Suprapubic skin (tissue), 4 donors: Measurements from ENCODE around the gene BTBD1. TPM values are rescaled to one million over a fixed set of nuclear protein-coding genes. Genes with fewer than 3 reads are reported as not detected.

ENCODE experiments used
- DNase-seq, 2 donors: peaks; one replicate each; pipeline ENCODE4 v3.0.0-alpha.2; 2019; ENCODE audit warnings: low spot score in 2 of 2
- H3K27ac ChIP-seq: fragments of 200-600 bp; sonication (generic); one replicate; pipeline ENCODE4 v1.5.1; 2019
- H3K27me3 ChIP-seq: fragments of 200-600 bp; sonication (generic); one replicate; pipeline ENCODE4 v1.5.1; 2019
- H3K36me3 ChIP-seq: fragments of 200-600 bp; sonication (generic); one replicate; pipeline ENCODE4 v1.5.1; 2019
- H3K4me1 ChIP-seq: fragments of 200-600 bp; sonication (generic); one replicate; pipeline ENCODE4 v1.5.1; 2019
- H3K4me3 ChIP-seq: fragments of 200-600 bp; sonication (generic); one replicate; pipeline ENCODE4 v1.5.1; 2019; ENCODE audit warnings: mild to moderate bottlenecking
- H3K9me3 ChIP-seq: fragments of 200-600 bp; sonication (generic); one replicate; pipeline ENCODE4 v1.5.1; 2019
- EP300 ChIP-seq: sonication (generic); formaldehyde crosslinking; IDR thresholded peaks from one replicate; pipeline ENCODE4 v1.6.1; 2017; ENCODE audit warnings: antibody characterized with exemption
- POLR2A ChIP-seq, 2 donors: fragments of 450-650 bp; IDR thresholded peaks; one replicate each; pipeline ENCODE4 v1.6.1; 2017; ENCODE audit warnings: antibody characterized with exemption in 2 of 2, mild to moderate bottlenecking in 2 of 2, moderate library complexity in 2 of 2
- POLR2AphosphoS5 ChIP-seq, 3 donors: sonication (generic); formaldehyde crosslinking; IDR thresholded peaks; one replicate each; pipeline ENCODE4 v1.6.1; 2017; ENCODE audit warnings: antibody characterized with exemption in 3 of 3
- WGBS: methylation state at CpG from one replicate; pipeline ENCODE4 v1.1.5; 2018; 5-methylcytosine and 5-hydroxymethylcytosine counted together
- total RNA-seq, 4 donors: library from RNA; depleted of rRNA; stranded (reverse); fragments of >200 nt; gene quantifications; one replicate each; pipeline ENCODE4 v1.1.0, GENCODE V29; 2016
- TF ChIP-seq, protein P1 (sequence below), 2 donors: fragments of 200-600 bp in 1 of 2; fragments of 450-650 bp in 1 of 2; sonication (generic) in 1 of 2; IDR thresholded peaks; one replicate each; pipeline ENCODE4 v1.5.1; 2016 to 2019; ENCODE audit warnings: antibody characterized with exemption in 2 of 2, mild to moderate bottlenecking in 1 of 2, moderate library complexity in 1 of 2

BTBD1 gene
- total RNA-seq, 4 donors from 2014 or later, result 43.9 to 54.3 (median 50.0) TPM

- WGBS, result 83% methylated on average over 4 of the region's 4 CpGs
Measured at GRCh38 chr15:82968066-82968465, 99.0 kb downstream of the BTBD1 start.

GRCh38 chr15:82966671-82967071 lies 100.4 kb downstream of the BTBD1 start:
- Histone ChIP-seq H3K4me1 (no peaks in the 10 kb centered on the region), H3K27ac (no peak overlapping the region), H3K4me3 (no peak overlapping the region), H3K27me3 (no peaks in the 10 kb centered on the region), H3K36me3 (no peaks in the 10 kb centered on the region), H3K9me3 (no peaks in the 10 kb centered on the region)
- WGBS, result 75% methylated on average over 4 of the region's 4 CpGs
- DNase-seq, result no peak
- TF ChIP-seq, protein P1, sequence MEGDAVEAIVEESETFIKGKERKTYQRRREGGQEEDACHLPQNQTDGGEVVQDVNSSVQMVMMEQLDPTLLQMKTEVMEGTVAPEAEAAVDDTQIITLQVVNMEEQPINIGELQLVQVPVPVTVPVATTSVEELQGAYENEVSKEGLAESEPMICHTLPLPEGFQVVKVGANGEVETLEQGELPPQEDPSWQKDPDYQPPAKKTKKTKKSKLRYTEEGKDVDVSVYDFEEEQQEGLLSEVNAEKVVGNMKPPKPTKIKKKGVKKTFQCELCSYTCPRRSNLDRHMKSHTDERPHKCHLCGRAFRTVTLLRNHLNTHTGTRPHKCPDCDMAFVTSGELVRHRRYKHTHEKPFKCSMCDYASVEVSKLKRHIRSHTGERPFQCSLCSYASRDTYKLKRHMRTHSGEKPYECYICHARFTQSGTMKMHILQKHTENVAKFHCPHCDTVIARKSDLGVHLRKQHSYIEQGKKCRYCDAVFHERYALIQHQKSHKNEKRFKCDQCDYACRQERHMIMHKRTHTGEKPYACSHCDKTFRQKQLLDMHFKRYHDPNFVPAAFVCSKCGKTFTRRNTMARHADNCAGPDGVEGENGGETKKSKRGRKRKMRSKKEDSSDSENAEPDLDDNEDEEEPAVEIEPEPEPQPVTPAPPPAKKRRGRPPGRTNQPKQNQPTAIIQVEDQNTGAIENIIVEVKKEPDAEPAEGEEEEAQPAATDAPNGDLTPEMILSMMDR (IDR thresholded peaks at IDR 0.05), result no peak
- TF ChIP-seq EP300, result no peak
- TF ChIP-seq POLR2A (IDR thresholded peaks at IDR 0.05), result no peak
- TF ChIP-seq POLR2AphosphoS5 (IDR thresholded peaks at IDR 0.05), result no peak

More at GRCh38 chr15:82968066-82968465, 99.0 kb downstream of the BTBD1 start:
- no peak overlapping the region for H3K27ac ChIP-seq
- H3K27me3 ChIP-seq, result no peaks in the 10 kb centered on the region
- TF ChIP-seq, protein P1 (IDR thresholded peaks at IDR 0.05), result no peak
- TF ChIP-seq EP300, result no peak
- TF ChIP-seq POLR2AphosphoS5 (IDR thresholded peaks at IDR 0.05), result no peak
- TF ChIP-seq POLR2A (IDR thresholded peaks at IDR 0.05), result no peak
- no peaks in the 10 kb centered on the region for H3K4me1 ChIP-seq
- H3K36me3 ChIP-seq, result no peaks in the 10 kb centered on the region
- no peak overlapping the region for H3K4me3 ChIP-seq
- DNase-seq, result no peak
- no peaks in the 10 kb centered on the region for H3K9me3 ChIP-seq

Other genes starting within 250 kb of the BTBD1 start
- gene HOMER2, start 114.5 kb downstream of the BTBD1 start, total RNA-seq, result 100 to 1,000 TPM in 2 of 4 donors, 10 to 100 TPM in 2; 81.4 to 120 (median 99.2) TPM
- gene RAMAC, start 81.0 kb downstream of the BTBD1 start, total RNA-seq, result 10 to 100 TPM; 15.9 to 37.0 (median 22.1) TPM
- 10 to 100 TPM; 18.7 to 37.2 (median 22.9) TPM for gene C15orf40, start 55.6 kb downstream of the BTBD1 start, total RNA-seq
- 1 to 10 TPM; 1.6 to 2.7 (median 2.3) TPM for gene TM6SF1, start 40.4 kb upstream of the BTBD1 start, total RNA-seq
- gene HDGFL3, start 140.6 kb upstream of the BTBD1 start, total RNA-seq, result 10 to 100 TPM in 1 of 4 donors, 1 to 10 TPM in 3; 3.7 to 11.3 (median 6.0) TPM
- gene BNC1, start 217.4 kb upstream of the BTBD1 start, total RNA-seq, result 10 to 100 TPM; 28.3 to 72.4 (median 48.8) TPM